SK-N-SH treated with all-trans-retinoic acid at 6 μM for 48 hours (cell line): ENCODE data around the gene FAM234A.

ENCODE experiments used
- ARNTL ChIP-seq: fragments of 450-650 bp; formaldehyde crosslinking; IDR thresholded peaks from 2 replicates; pipeline ENCODE4 v1.5.0; 2020; ENCODE audit warnings: low read depth, mild to moderate bottlenecking, moderate library complexity, borderline replicate concordance
- BACH2 ChIP-seq: fragments of 250-450 bp; sonication (Bioruptor Pico); IDR thresholded peaks from 2 replicates; pipeline ENCODE4 v1.9.0; 2021; ENCODE audit warnings: mild to moderate bottlenecking, borderline replicate concordance
- CREB5 ChIP-seq: fragments of 250-450 bp; sonication (Bioruptor Pico); IDR thresholded peaks from 2 replicates; pipeline ENCODE4 v1.5.1; 2020; ENCODE audit warnings: low read depth, mild to moderate bottlenecking, moderate library complexity
- CSDC2 ChIP-seq: fragments of 250-450 bp; sonication (Bioruptor Pico); IDR thresholded peaks from 2 replicates; pipeline ENCODE4 v1.5.0; 2020; ENCODE audit warnings: mild to moderate bottlenecking, moderate library complexity
- OSR1 ChIP-seq: fragments of 250-450 bp; sonication (Bioruptor Pico); IDR thresholded peaks from 2 replicates; pipeline ENCODE4 v1.8.0; 2022; ENCODE audit warnings: moderate library complexity, mild to moderate bottlenecking, inconsistent platforms
- POU6F1 ChIP-seq: fragments of 250-450 bp; sonication (Bioruptor Pico); IDR thresholded peaks from 2 replicates; pipeline ENCODE4 v1.8.0; 2021; ENCODE audit warnings: low read depth, mild to moderate bottlenecking, moderate library complexity, borderline replicate concordance
- PPARA ChIP-seq: fragments of 250-450 bp; sonication (Bioruptor Pico); IDR thresholded peaks from 2 replicates; pipeline ENCODE4 v1.5.0; 2020; ENCODE audit warnings: mild to moderate bottlenecking, borderline replicate concordance
- SNAI2 ChIP-seq: fragments of 250-450 bp; sonication (Bioruptor Pico); IDR thresholded peaks from 2 replicates; pipeline ENCODE4 v1.5.0; 2020; ENCODE audit warnings: mild to moderate bottlenecking, moderate library complexity
- TCF4 ChIP-seq: fragments of 250-450 bp; sonication (Bioruptor Pico); IDR thresholded peaks from 2 replicates; pipeline ENCODE4 v1.8.0; 2021; ENCODE audit warnings: mild to moderate bottlenecking, moderate library complexity, borderline replicate concordance
- ZFP30 ChIP-seq: fragments of 450-650 bp; formaldehyde crosslinking; IDR thresholded peaks from 2 replicates; pipeline ENCODE4 v1.5.0; 2022; ENCODE audit warnings: mild to moderate bottlenecking, moderate library complexity
- ZNF70 ChIP-seq: fragments of 450-650 bp; formaldehyde crosslinking; IDR thresholded peaks from 2 replicates; pipeline ENCODE4 v1.5.0; 2020; ENCODE audit warnings: mild to moderate bottlenecking, moderate library complexity
- ZNF8 ChIP-seq: fragments of 450-650 bp; formaldehyde crosslinking; IDR thresholded peaks from 2 replicates; pipeline ENCODE4 v1.5.0; 2020; ENCODE audit warnings: mild to moderate bottlenecking, moderate library complexity
- TF ChIP-seq, protein P1 (sequence below): fragments of 250-450 bp; sonication (Bioruptor Pico); IDR thresholded peaks from 2 replicates; pipeline ENCODE4 v1.8.0; 2020; ENCODE audit warnings: mild to moderate bottlenecking, moderate library complexity, borderline replicate concordance
- TF ChIP-seq, protein P2 (sequence below): fragments of 250-450 bp; sonication (Bioruptor Pico); IDR thresholded peaks from 2 replicates; pipeline ENCODE4 v1.5.1; 2021; ENCODE audit warnings: mild to moderate bottlenecking, moderate library complexity

DNA sequence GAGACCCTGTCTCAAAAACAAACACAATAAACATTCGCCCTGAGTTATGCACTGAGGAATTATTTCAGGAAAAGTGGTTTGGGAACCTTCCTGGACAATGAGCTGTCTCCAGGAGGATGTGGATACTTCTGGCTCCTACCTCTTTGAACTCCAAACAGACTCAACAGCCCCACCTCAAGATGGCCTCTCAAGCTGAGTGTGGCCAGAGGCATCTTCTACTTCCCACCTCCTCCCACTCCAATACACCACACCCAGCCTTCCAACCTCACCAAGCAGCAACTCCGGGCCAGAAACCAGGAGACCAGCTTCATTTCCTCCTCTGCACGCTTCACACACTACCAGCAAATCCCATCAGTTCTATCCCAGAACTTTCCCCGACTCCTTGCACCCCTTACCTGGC lies 42.8 kb upstream of the FAM234A start:
- TF ChIP-seq SNAI2 (no peak), PPARA (no peak), ARNTL (CRISPR knock-in tag) (no peak), CREB5 (CRISPR knock-in tag) (no peak), POU6F1 (no peak), TCF4 (no peak), BACH2 (CRISPR knock-in tag) (no peak), ZFP30 (CRISPR knock-in tag) (no peak), ZNF8 (CRISPR knock-in tag) (no peak), CSDC2 (CRISPR knock-in tag) (no peak), OSR1 (CRISPR knock-in tag) (no peak), ZNF70 (CRISPR knock-in tag) (no peak)
- TF ChIP-seq, protein P1, sequence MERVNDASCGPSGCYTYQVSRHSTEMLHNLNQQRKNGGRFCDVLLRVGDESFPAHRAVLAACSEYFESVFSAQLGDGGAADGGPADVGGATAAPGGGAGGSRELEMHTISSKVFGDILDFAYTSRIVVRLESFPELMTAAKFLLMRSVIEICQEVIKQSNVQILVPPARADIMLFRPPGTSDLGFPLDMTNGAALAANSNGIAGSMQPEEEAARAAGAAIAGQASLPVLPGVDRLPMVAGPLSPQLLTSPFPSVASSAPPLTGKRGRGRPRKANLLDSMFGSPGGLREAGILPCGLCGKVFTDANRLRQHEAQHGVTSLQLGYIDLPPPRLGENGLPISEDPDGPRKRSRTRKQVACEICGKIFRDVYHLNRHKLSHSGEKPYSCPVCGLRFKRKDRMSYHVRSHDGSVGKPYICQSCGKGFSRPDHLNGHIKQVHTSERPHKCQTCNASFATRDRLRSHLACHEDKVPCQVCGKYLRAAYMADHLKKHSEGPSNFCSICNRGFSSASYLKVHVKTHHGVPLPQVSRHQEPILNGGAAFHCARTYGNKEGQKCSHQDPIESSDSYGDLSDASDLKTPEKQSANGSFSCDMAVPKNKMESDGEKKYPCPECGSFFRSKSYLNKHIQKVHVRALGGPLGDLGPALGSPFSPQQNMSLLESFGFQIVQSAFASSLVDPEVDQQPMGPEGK (CRISPR knock-in tag) = no peak
- TF ChIP-seq, protein P2, sequence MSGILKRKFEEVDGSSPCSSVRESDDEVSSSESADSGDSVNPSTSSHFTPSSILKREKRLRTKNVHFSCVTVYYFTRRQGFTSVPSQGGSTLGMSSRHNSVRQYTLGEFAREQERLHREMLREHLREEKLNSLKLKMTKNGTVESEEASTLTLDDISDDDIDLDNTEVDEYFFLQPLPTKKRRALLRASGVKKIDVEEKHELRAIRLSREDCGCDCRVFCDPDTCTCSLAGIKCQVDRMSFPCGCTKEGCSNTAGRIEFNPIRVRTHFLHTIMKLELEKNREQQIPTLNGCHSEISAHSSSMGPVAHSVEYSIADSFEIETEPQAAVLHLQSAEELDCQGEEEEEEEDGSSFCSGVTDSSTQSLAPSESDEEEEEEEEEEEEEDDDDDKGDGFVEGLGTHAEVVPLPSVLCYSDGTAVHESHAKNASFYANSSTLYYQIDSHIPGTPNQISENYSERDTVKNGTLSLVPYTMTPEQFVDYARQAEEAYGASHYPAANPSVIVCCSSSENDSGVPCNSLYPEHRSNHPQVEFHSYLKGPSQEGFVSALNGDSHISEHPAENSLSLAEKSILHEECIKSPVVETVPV (CRISPR knock-in tag) = no peak
